K562 (cell line): ENCODE data around the gene PRDM4. TPM values are rescaled to one million over a fixed set of nuclear protein-coding genes. Genes with fewer than 3 reads are reported as not detected.

Source experiments
- ATAC-seq: fragments of 200-7000 bp; cut with Tn5 transposase; 3 replicates; pipeline ENCODE4 v1.9.1; 2020; ENCODE audit warnings: moderate library complexity
- BruUV-seq: library from RNA; stranded (reverse); fragments of 400-500 nt; replicated peaks from 2 replicates; lab custom pipeline; 2021; lab: Mats Ljungman, UMichigan
- CTCF ChIA-PET: fragments of 300-600 bp; formaldehyde crosslinking; extraction: SDS; loops from one replicate; lab custom pipeline; 2021; ENCODE audit warnings: low intra/inter-chr PET ratio; lab: Yijun Ruan, JAX
- POLR2A ChIA-PET: fragments of 300-600, 350-650 bp; sonication (Branson Sonifier 250); formaldehyde crosslinking; extraction: SDS; loops from one replicate; lab custom pipeline; 2021; ENCODE audit warnings: antibody characterized with exemption, inconsistent platforms; lab: Yijun Ruan, JAX
- DNase-seq, 4 experiments: peaks; one replicate each; pipeline versions ENCODE4 v3.0.0 to v3.0.0-alpha.2; 2011 to 2018; ENCODE audit warnings: low spot score in 3 of 4, mixed read lengths in 3 of 4; ENCODE audit errors: extremely low read depth in 1 of 4
- FAIRE-seq: peaks from 2 replicates; lab custom pipeline; 2011; peaks lifted over from hg19 to GRCh38; lab: Jason Lieb, UNC
- H2AFZ ChIP-seq: 2 replicates; pipeline ENCODE4 v1.6.0; 2011; ENCODE audit warnings: low read depth, low read length, control low read depth, inconsistent platforms
- H3K27ac ChIP-seq: fragments of 200-600 bp; 3 replicates; pipeline ENCODE4 v1.8.0; 2011; ENCODE audit warnings: low read depth, mild to moderate bottlenecking, control low read depth, inconsistent platforms, low read length, moderate library complexity, mixed read lengths; ENCODE audit errors: extremely low read depth
- H3K27me3 ChIP-seq, 2 experiments: fragments of 300-600 bp in 1 of 2; 2 replicates in 1 of 2; 3 replicates in 1 of 2; pipeline versions ENCODE4 v1.6.0 to v1.8.0; 2011; ENCODE audit warnings: inconsistent platforms in 2 of 2, low read length in 2 of 2, mild to moderate bottlenecking in 1 of 2, mixed read lengths in 1 of 2, moderate library complexity in 1 of 2; ENCODE audit not compliant: control insufficient read depth in 2 of 2, insufficient read depth in 2 of 2
- H3K36me3 ChIP-seq: fragments of 300-600 bp; 3 replicates; pipeline ENCODE4 v1.8.0; 2011; ENCODE audit warnings: mild to moderate bottlenecking, low read length, inconsistent platforms; ENCODE audit not compliant: control insufficient read depth, insufficient read depth
- H3K4me1 ChIP-seq, 2 experiments: fragments of 200-600 bp in 1 of 2; replicated peaks in 1 of 2; 2 replicates in 1 of 2; 3 replicates in 1 of 2; pipeline versions ENCODE4 v1.5.1 to v1.8.0; 2011; ENCODE audit warnings: inconsistent platforms in 2 of 2, low read length in 2 of 2, mild to moderate bottlenecking in 1 of 2, mixed read lengths in 1 of 2, moderate library complexity in 1 of 2; ENCODE audit not compliant: control insufficient read depth in 2 of 2, insufficient read depth in 2 of 2
- H3K4me2 ChIP-seq: 2 replicates; pipeline ENCODE4 v1.6.1; 2011; ENCODE audit warnings: low read length, control low read depth, inconsistent platforms, mixed read lengths; ENCODE audit not compliant: insufficient read depth
- H3K4me3 ChIP-seq: fragments of 200-600 bp; sonication (generic), shearing (Covaris generic); 2 replicates; pipeline ENCODE4 v1.5.1; 2016; ENCODE audit warnings: control low read depth, inconsistent platforms
- H3K79me2 ChIP-seq: fragments of 200-600 bp; 3 replicates; pipeline ENCODE4 v1.8.0; 2011; ENCODE audit warnings: low read length, inconsistent platforms; ENCODE audit not compliant: control insufficient read depth, insufficient read depth
- H3K9ac ChIP-seq, 2 experiments: 2 replicates each; pipeline versions ENCODE4 v1.6.0 to v1.6.1; 2011; ENCODE audit warnings: low read depth in 2 of 2, low read length in 2 of 2, control low read depth in 1 of 2, inconsistent platforms in 1 of 2, mild to moderate bottlenecking in 1 of 2, mixed read lengths in 1 of 2; ENCODE audit not compliant: insufficient read depth in 1 of 2
- H3K9me1 ChIP-seq: one replicate; pipeline ENCODE4 v1.6.0; 2011; ENCODE audit warnings: inconsistent platforms, mild to moderate bottlenecking, low read length, moderate library complexity; ENCODE audit not compliant: control insufficient read depth, insufficient read depth
- H3K9me3 ChIP-seq: replicated peaks from 2 replicates; pipeline ENCODE4 v1.5.1; 2011; ENCODE audit warnings: low read depth, low read length, inconsistent platforms; ENCODE audit not compliant: control insufficient read depth, insufficient read depth
- H4K20me1 ChIP-seq: replicated peaks from 2 replicates; pipeline ENCODE4 v1.6.1; 2011; ENCODE audit warnings: low read length, inconsistent platforms, mixed read lengths; ENCODE audit not compliant: control insufficient read depth, insufficient read depth
- ATF3 ChIP-seq, 2 experiments: fragments of 450-650 bp in 1 of 2; sonication (generic) in 1 of 2; formaldehyde crosslinking in 1 of 2; IDR thresholded peaks in 1 of 2; conservative IDR thresholded peaks in 1 of 2; 2 replicates each; pipeline versions ENCODE4 v1.6.1 to v1.8.1; 2016 to 2023; ENCODE audit warnings: mild to moderate bottlenecking in 2 of 2, moderate library complexity in 2 of 2, inconsistent platforms in 1 of 2, missing genetic modification reagents in 1 of 2
- HOXB6 ChIP-seq: fragments of 250-450 bp; sonication (Bioruptor Pico); IDR thresholded peaks from 2 replicates; pipeline ENCODE4 v1.5.1; 2022; ENCODE audit warnings: mild to moderate bottlenecking, borderline replicate concordance
- ZEB2 ChIP-seq: fragments of 450-650 bp; IDR thresholded peaks from 2 replicates; pipeline ENCODE4 v1.6.1; 2016
- WGBS: fragments of 100-300 bp; shearing (Covaris generic); methylation state at CpG from one replicate; pipeline ENCODE4 v1.1.6; 2016; ENCODE audit warnings: low coverage, mixed read lengths; ENCODE audit not compliant: insufficient coverage; ENCODE audit errors: missing lambda C conversion rate; 5-methylcytosine and 5-hydroxymethylcytosine counted together
- in situ Hi-C: fragments of 300-500 bp; cut with MboI; formaldehyde crosslinking; loops from 4 replicates; pipeline ENCODE4 v1.15.0; 2018; ENCODE audit warnings: inconsistent platforms, mixed read lengths
- intact Hi-C: fragments of 100-400 bp; cut with micrococcal nuclease; formaldehyde crosslinking; loops from 2 replicates; pipeline ENCODE4 v1.14.2; 2022
- polyA plus RNA-seq, 8 experiments: library from polyadenylated mRNA; depleted of rRNA in 4 of 8; stranded (reverse) in 5 of 8; unstranded in 3 of 8; fragments of >200 nt; fragmentation: Nextera tagmentation in 2 of 8; fragmentation: Illumina TruSeq in 1 of 8; extraction: Ambion mirVana in 2 of 8; extraction: Trizol in 1 of 8; gene quantifications; 2 replicates each; pipeline versions ENCODE4 v1.2.1 to v1.2.3, GENCODE V29; 2011 to 2014; ENCODE audit warnings: inconsistent platforms in 1 of 8, missing spikeins in 1 of 8
- total RNA-seq, 7 experiments: library from RNA; depleted of rRNA in 6 of 7; stranded (reverse); fragments of >200 nt in 6 of 7; fragmentation: Illumina TruSeq in 2 of 7; extraction: Trizol in 2 of 7; gene quantifications; 2 replicates each; pipeline versions ENCODE4 v1.2.1 to v1.2.3, GENCODE V29; 2011 to 2021; ENCODE audit warnings: low replicate concordance in 1 of 7

PRDM4 gene
- total and polyA plus RNA-seq, 9 of the 15 experiments (the other 6 are each of a cell fraction or from before 2014, with no cell fraction given), result 5.9 to 26.0 (median 20.0) TPM

- ChIA-PET POLR2A (no interaction called here), CTCF (no interaction called here)
- DNase-seq, result no peak
- intact Hi-C loops, result no loop called here
- no peak overlapping the region for H3K4me3 ChIP-seq
- no TSS peak for BruUV-seq
- no peak for FAIRE-seq
- H4K20me1 ChIP-seq, result no peaks in the 10 kb centered on the region
- TF ChIP-seq ZEB2, result no peak
- in situ Hi-C loops, result no loop called here
- H2AFZ ChIP-seq, result no peak overlapping the region
- H3K36me3 ChIP-seq, result no peaks in the 10 kb centered on the region
- no peak; the same call in 2 of the 3 replicates for ATAC-seq
- no peak overlapping the region for H3K27ac ChIP-seq
- H3K4me2 ChIP-seq, result no peak overlapping the region
- WGBS, result under 1% methylated on average over 21 of the region's 22 CpGs
- no peaks in the 10 kb centered on the region for H3K4me1 ChIP-seq
- H3K79me2 ChIP-seq, result no peaks in the 10 kb centered on the region
- no peaks in the 10 kb centered on the region for H3K9me1 ChIP-seq
- no peaks in the 10 kb centered on the region for H3K9me3 ChIP-seq
- peaks cover 0 to 21% of the 10 kb centered on the region in 2 experiments; a peak in 1 of 5 replicates for H3K27me3 ChIP-seq
- H3K9ac ChIP-seq, result no peak overlapping the region
These were observed 44.7 kb upstream of the PRDM4 start for GRCh38 chr12:107805488-107806180.

- Histone ChIP-seq H3K4me3 (no peak overlapping the region), H3K9me1 (no peaks in the 10 kb centered on the region), H3K4me1 (no peaks in the 10 kb centered on the region), H3K36me3 (no peaks in the 10 kb centered on the region), H3K9me3 (no peaks in the 10 kb centered on the region), H3K4me2 (no peak overlapping the region), H3K79me2 (no peaks in the 10 kb centered on the region), H2AFZ (no peak overlapping the region), H4K20me1 (no peaks in the 10 kb centered on the region), H3K27me3 (peaks cover 0 to 18% of the 10 kb centered on the region in 2 experiments; a peak in 2 of 5 replicates), H3K27ac (no peak overlapping the region), H3K9ac (no peak overlapping the region)
- TF ChIP-seq ATF3 (IDR thresholded peaks at IDR 0.05), result 0 out of 2 replicates have a peak, but pooled peaks have one; percentile 16
- no peak for TF ChIP-seq ATF3 (CRISPR knock-in tag; conservative IDR thresholded peaks at IDR 0.05)
- TF ChIP-seq HOXB6 (CRISPR knock-in tag), result no peak
- in situ Hi-C loops (no loop called here), intact Hi-C loops (no loop called here)
- 0% methylated on average over 3 of the region's 3 CpGs for WGBS
- ChIA-PET CTCF (no interaction called here), POLR2A (no interaction called here)
- ATAC-seq (no peak), DNase-seq (no peak), FAIRE-seq (no peak)
- no TSS peak for BruUV-seq
These were observed 42.2 kb upstream of the PRDM4 start for GRCh38 chr12:107803092-107803491.
